ENCODE data around the gene SARDH.

Gene SARDH

DNA sequence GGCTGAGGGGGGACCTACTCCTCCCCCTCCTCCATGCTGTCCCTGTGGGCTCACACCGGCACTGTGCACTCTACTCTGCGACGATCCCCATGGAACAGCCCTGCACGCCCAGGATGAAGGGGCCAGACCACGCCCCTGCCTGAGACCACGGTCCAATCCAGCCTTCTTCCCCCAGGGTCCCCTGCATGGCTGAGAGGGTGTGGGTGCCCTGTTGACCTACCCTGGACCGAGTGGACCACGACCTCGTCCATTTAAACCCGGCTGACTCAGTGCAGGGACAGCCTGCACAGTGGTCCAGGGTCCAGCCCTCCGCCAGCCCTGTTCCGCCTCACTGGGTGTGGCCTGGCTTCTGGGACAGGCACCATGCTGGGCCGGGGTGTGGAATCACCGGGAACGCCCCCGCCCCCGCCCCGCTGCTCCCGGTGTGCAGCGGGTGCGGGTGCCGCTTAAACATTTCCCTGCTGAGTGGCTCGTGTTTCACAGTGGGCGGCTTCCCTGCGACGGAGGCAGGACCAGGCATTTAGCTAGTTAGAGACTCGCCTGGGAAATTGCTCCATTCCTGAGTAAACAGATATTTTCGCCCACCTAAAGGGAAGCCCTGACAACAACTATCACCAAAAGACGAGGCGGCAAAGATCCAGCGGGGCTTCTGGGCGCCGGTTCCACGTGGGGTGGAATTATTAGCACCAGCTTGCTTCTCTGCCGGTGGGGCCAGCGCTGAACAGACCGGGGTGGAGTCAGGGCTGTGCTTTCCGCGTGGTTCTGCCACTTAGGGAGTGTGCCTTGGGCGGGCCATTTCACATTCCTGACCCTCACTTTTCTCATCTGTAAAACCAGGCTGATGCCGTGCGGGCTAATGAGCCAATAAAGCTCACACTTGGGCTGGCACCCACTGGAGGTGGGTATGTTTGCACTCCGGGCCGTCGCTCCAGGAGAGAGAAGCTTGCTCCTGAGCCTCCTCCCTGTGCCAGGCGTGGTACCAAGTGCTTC, 79.4 kb downstream of the SARDH start (continued):
- peak; percentile 98 for TF ChIP-seq ZNF335 (tag by site-specific recombination; conservative IDR thresholded peaks at IDR 0.05)
- TF ChIP-seq ZNF426 (tag by site-specific recombination; IDR thresholded peaks at IDR 0.05) = no peak
- no peak for TF ChIP-seq TCF7L2 (IDR thresholded peaks at IDR 0.05; ENCODE audit: borderline replicate concordance, low read depth, low read length)
- TF ChIP-seq ZNF837 (tag by site-specific recombination; IDR thresholded peaks at IDR 0.05) = no peak
- TF ChIP-seq ZNF776 (tag by site-specific recombination; IDR thresholded peaks at IDR 0.05; ENCODE audit: borderline replicate concordance) = no peak
- TF ChIP-seq ZNF354C (tag by site-specific recombination; IDR thresholded peaks at IDR 0.05; ENCODE audit: borderline replicate concordance, low read depth) = no peak
- peak; percentile 27; the same call in 1 of the 2 replicates for TF ChIP-seq ZNF629 (tag by site-specific recombination; IDR thresholded peaks at IDR 0.05)
- TF ChIP-seq GLI2 (tag by site-specific recombination; IDR thresholded peaks at IDR 0.05; ENCODE audit: borderline replicate concordance, low read depth) = no peak
- TF ChIP-seq, protein P1, sequence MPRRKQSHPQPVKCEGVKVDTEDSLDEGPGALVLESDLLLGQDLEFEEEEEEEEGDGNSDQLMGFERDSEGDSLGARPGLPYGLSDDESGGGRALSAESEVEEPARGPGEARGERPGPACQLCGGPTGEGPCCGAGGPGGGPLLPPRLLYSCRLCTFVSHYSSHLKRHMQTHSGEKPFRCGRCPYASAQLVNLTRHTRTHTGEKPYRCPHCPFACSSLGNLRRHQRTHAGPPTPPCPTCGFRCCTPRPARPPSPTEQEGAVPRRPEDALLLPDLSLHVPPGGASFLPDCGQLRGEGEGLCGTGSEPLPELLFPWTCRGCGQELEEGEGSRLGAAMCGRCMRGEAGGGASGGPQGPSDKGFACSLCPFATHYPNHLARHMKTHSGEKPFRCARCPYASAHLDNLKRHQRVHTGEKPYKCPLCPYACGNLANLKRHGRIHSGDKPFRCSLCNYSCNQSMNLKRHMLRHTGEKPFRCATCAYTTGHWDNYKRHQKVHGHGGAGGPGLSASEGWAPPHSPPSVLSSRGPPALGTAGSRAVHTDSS (tag by site-specific recombination; IDR thresholded peaks at IDR 0.05) = no peak
- no peak for TF ChIP-seq ZNF514 (tag by site-specific recombination; IDR thresholded peaks at IDR 0.05)
- no peak for TF ChIP-seq ZNF571 (tag by site-specific recombination; IDR thresholded peaks at IDR 0.05)
- TF ChIP-seq, protein P2, sequence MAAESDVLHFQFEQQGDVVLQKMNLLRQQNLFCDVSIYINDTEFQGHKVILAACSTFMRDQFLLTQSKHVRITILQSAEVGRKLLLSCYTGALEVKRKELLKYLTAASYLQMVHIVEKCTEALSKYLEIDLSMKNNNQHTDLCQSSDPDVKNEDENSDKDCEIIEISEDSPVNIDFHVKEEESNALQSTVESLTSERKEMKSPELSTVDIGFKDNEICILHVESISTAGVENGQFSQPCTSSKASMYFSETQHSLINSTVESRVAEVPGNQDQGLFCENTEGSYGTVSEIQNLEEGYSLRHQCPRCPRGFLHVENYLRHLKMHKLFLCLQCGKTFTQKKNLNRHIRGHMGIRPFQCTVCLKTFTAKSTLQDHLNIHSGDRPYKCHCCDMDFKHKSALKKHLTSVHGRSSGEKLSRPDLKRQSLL (tag by site-specific recombination; IDR thresholded peaks at IDR 0.05) = no peak
- TF ChIP-seq, protein P3, sequence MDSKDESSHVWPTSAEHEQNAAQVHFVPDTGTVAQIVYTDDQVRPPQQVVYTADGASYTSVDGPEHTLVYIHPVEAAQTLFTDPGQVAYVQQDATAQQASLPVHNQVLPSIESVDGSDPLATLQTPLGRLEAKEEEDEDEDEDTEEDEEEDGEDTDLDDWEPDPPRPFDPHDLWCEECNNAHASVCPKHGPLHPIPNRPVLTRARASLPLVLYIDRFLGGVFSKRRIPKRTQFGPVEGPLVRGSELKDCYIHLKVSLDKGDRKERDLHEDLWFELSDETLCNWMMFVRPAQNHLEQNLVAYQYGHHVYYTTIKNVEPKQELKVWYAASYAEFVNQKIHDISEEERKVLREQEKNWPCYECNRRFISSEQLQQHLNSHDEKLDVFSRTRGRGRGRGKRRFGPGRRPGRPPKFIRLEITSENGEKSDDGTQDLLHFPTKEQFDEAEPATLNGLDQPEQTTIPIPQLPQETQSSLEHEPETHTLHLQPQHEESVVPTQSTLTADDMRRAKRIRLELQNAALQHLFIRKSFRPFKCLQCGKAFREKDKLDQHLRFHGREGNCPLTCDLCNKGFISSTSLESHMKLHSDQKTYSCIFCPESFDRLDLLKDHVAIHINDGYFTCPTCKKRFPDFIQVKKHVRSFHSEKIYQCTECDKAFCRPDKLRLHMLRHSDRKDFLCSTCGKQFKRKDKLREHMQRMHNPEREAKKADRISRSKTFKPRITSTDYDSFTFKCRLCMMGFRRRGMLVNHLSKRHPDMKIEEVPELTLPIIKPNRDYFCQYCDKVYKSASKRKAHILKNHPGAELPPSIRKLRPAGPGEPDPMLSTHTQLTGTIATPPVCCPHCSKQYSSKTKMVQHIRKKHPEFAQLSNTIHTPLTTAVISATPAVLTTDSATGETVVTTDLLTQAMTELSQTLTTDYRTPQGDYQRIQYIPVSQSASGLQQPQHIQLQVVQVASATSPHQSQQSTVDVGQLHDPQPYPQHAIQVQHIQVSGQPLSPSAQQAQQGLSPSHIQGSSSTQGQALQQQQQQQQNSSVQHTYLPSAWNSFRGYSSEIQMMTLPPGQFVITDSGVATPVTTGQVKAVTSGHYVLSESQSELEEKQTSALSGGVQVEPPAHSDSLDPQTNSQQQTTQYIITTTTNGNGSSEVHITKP (tag by site-specific recombination; IDR thresholded peaks at IDR 0.05) = peak; percentile 51
- TF ChIP-seq ZFP3 (tag by site-specific recombination; IDR thresholded peaks at IDR 0.05; ENCODE audit: low read depth) = no peak
- TF ChIP-seq, protein P4, sequence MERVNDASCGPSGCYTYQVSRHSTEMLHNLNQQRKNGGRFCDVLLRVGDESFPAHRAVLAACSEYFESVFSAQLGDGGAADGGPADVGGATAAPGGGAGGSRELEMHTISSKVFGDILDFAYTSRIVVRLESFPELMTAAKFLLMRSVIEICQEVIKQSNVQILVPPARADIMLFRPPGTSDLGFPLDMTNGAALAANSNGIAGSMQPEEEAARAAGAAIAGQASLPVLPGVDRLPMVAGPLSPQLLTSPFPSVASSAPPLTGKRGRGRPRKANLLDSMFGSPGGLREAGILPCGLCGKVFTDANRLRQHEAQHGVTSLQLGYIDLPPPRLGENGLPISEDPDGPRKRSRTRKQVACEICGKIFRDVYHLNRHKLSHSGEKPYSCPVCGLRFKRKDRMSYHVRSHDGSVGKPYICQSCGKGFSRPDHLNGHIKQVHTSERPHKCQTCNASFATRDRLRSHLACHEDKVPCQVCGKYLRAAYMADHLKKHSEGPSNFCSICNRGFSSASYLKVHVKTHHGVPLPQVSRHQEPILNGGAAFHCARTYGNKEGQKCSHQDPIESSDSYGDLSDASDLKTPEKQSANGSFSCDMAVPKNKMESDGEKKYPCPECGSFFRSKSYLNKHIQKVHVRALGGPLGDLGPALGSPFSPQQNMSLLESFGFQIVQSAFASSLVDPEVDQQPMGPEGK (tag by site-specific recombination; IDR thresholded peaks at IDR 0.05) = peak; percentile 94
- no peak for TF ChIP-seq MYNN (tag by site-specific recombination; IDR thresholded peaks at IDR 0.05; ENCODE audit: borderline replicate concordance)
- no peak for TF ChIP-seq ZNF19 (tag by site-specific recombination; IDR thresholded peaks at IDR 0.05; ENCODE audit: low read depth)
- no peak for TF ChIP-seq ZNF843 (tag by site-specific recombination; IDR thresholded peaks at IDR 0.05)
- TF ChIP-seq ZNF223 (tag by site-specific recombination; IDR thresholded peaks at IDR 0.05) = no peak
- TF ChIP-seq, protein P5, sequence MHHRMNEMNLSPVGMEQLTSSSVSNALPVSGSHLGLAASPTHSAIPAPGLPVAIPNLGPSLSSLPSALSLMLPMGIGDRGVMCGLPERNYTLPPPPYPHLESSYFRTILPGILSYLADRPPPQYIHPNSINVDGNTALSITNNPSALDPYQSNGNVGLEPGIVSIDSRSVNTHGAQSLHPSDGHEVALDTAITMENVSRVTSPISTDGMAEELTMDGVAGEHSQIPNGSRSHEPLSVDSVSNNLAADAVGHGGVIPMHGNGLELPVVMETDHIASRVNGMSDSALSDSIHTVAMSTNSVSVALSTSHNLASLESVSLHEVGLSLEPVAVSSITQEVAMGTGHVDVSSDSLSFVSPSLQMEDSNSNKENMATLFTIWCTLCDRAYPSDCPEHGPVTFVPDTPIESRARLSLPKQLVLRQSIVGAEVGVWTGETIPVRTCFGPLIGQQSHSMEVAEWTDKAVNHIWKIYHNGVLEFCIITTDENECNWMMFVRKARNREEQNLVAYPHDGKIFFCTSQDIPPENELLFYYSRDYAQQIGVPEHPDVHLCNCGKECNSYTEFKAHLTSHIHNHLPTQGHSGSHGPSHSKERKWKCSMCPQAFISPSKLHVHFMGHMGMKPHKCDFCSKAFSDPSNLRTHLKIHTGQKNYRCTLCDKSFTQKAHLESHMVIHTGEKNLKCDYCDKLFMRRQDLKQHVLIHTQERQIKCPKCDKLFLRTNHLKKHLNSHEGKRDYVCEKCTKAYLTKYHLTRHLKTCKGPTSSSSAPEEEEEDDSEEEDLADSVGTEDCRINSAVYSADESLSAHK (tag by site-specific recombination; IDR thresholded peaks at IDR 0.05) = peak; percentile 10; the same call in 1 of the 2 replicates
- TF ChIP-seq, protein P6, sequence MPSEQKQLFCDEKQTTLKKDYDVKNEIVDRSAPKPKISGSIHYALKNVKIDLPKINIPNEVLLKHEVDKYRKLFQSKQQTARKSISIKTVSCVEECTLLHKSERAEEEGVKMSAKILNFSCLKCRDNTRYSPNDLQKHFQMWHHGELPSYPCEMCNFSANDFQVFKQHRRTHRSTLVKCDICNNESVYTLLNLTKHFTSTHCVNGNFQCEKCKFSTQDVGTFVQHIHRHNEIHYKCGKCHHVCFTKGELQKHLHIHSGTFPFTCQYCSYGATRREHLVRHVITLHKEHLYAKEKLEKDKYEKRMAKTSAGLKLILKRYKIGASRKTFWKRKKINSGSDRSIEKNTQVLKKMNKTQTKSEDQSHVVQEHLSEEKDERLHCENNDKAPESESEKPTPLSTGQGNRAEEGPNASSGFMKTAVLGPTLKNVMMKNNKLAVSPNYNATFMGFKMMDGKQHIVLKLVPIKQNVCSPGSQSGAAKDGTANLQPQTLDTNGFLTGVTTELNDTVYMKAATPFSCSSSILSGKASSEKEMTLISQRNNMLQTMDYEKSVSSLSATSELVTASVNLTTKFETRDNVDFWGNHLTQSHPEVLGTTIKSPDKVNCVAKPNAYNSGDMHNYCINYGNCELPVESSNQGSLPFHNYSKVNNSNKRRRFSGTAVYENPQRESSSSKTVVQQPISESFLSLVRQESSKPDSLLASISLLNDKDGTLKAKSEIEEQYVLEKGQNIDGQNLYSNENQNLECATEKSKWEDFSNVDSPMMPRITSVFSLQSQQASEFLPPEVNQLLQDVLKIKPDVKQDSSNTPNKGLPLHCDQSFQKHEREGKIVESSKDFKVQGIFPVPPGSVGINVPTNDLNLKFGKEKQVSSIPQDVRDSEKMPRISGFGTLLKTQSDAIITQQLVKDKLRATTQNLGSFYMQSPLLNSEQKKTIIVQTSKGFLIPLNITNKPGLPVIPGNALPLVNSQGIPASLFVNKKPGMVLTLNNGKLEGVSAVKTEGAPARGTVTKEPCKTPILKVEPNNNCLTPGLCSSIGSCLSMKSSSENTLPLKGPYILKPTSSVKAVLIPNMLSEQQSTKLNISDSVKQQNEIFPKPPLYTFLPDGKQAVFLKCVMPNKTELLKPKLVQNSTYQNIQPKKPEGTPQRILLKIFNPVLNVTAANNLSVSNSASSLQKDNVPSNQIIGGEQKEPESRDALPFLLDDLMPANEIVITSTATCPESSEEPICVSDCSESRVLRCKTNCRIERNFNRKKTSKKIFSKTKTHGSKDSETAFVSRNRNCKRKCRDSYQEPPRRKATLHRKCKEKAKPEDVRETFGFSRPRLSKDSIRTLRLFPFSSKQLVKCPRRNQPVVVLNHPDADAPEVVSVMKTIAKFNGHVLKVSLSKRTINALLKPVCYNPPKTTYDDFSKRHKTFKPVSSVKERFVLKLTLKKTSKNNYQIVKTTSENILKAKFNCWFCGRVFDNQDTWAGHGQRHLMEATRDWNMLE (tag by site-specific recombination; conservative IDR thresholded peaks at IDR 0.05; ENCODE audit: low read depth) = no peak
- TF ChIP-seq RBAK (tag by site-specific recombination; IDR thresholded peaks at IDR 0.05) = no peak

Data from HEK293 (cell line).